ENCODE data around the gene MTHFD2.

MTHFD2 gene

GRCh38 chr2:74255660-74256213 lies 57.3 kb downstream of the MTHFD2 start:
- DNase-seq (ENCODE audit: low read depth, low spot score), result no peak
- Histone ChIP-seq H3K36me3 (ENCODE audit: insufficient read depth, low read length) (no peaks in the 10 kb centered on the region), H3K4me3 (no peak overlapping the region), H3K9me3 (ENCODE audit: low read depth, low read length) (no peaks in the 10 kb centered on the region), H3K9ac (ENCODE audit: insufficient read length) (no peak overlapping the region), H3K27ac (no peak overlapping the region)
- TF ChIP-seq POLR2AphosphoS5 (IDR thresholded peaks at IDR 0.05; ENCODE audit: borderline replicate concordance, low read depth, low read length) (no peak), FOXP2 (optimal IDR thresholded peaks at IDR 0.05; ENCODE audit: control extremely low read depth, extremely low read length, insufficient read depth) (no peak), EZH2 (IDR thresholded peaks at IDR 0.05) (no peak)

- no peaks in the 10 kb centered on the region for H3K9me3 ChIP-seq (ENCODE audit: low read depth, low read length)
- no peak overlapping the region for H3K27ac ChIP-seq
- H3K36me3 ChIP-seq (ENCODE audit: insufficient read depth, low read length), result no peaks in the 10 kb centered on the region
- no peak for DNase-seq (ENCODE audit: low read depth, low spot score)
- TF ChIP-seq FOXP2 (optimal IDR thresholded peaks at IDR 0.05; ENCODE audit: control extremely low read depth, extremely low read length, insufficient read depth) (no peak), POLR2AphosphoS5 (IDR thresholded peaks at IDR 0.05; ENCODE audit: borderline replicate concordance, low read depth, low read length) (no peak), EZH2 (IDR thresholded peaks at IDR 0.05) (no peak)
- no peak overlapping the region for H3K9ac ChIP-seq (ENCODE audit: insufficient read length)
- H3K4me3 ChIP-seq, result no peak overlapping the region
Measured at GRCh38 chr2:74259191-74259590, 60.8 kb downstream of the MTHFD2 start.

GRCh38 chr2:74259733-74260132 lies 61.3 kb downstream of the MTHFD2 start:
- no peak overlapping the region for H3K4me3 ChIP-seq
- no peak overlapping the region for H3K9ac ChIP-seq (ENCODE audit: insufficient read length)
- no peak for TF ChIP-seq FOXP2 (optimal IDR thresholded peaks at IDR 0.05; ENCODE audit: control extremely low read depth, extremely low read length, insufficient read depth)
- TF ChIP-seq EZH2 (IDR thresholded peaks at IDR 0.05), result no peak
- TF ChIP-seq POLR2AphosphoS5 (IDR thresholded peaks at IDR 0.05; ENCODE audit: borderline replicate concordance, low read depth, low read length), result no peak
- no peaks in the 10 kb centered on the region for H3K9me3 ChIP-seq (ENCODE audit: low read depth, low read length)
- no peaks in the 10 kb centered on the region for H3K36me3 ChIP-seq (ENCODE audit: insufficient read depth, low read length)
- DNase-seq (ENCODE audit: low read depth, low spot score), result no peak
- H3K27ac ChIP-seq, result no peak overlapping the region

GRCh38 chr2:74260495-74260894 lies 62.1 kb downstream of the MTHFD2 start:
- Histone ChIP-seq H3K4me3 (no peak overlapping the region), H3K36me3 (ENCODE audit: insufficient read depth, low read length) (no peaks in the 10 kb centered on the region), H3K27ac (no peak overlapping the region), H3K9ac (ENCODE audit: insufficient read length) (no peak overlapping the region), H3K9me3 (ENCODE audit: low read depth, low read length) (no peaks in the 10 kb centered on the region)
- no peak for DNase-seq (ENCODE audit: low read depth, low spot score)
- TF ChIP-seq EZH2 (IDR thresholded peaks at IDR 0.05) (no peak), POLR2AphosphoS5 (IDR thresholded peaks at IDR 0.05; ENCODE audit: borderline replicate concordance, low read depth, low read length) (no peak), FOXP2 (optimal IDR thresholded peaks at IDR 0.05; ENCODE audit: control extremely low read depth, extremely low read length, insufficient read depth) (no peak)

- Histone ChIP-seq H3K9me3 (ENCODE audit: low read depth, low read length) (no peaks in the 10 kb centered on the region), H3K4me3 (no peak overlapping the region), H3K27ac (no peak overlapping the region), H3K36me3 (ENCODE audit: insufficient read depth, low read length) (no peaks in the 10 kb centered on the region), H3K9ac (ENCODE audit: insufficient read length) (no peak overlapping the region)
- no peak for DNase-seq (ENCODE audit: low read depth, low spot score)
- TF ChIP-seq FOXP2 (optimal IDR thresholded peaks at IDR 0.05; ENCODE audit: control extremely low read depth, extremely low read length, insufficient read depth) (no peak), POLR2AphosphoS5 (IDR thresholded peaks at IDR 0.05; ENCODE audit: borderline replicate concordance, low read depth, low read length) (no peak), EZH2 (IDR thresholded peaks at IDR 0.05) (no peak)
Measured at GRCh38 chr2:74261204-74261864, 62.9 kb downstream of the MTHFD2 start.

- no peak for DNase-seq (ENCODE audit: low read depth, low spot score)
- Histone ChIP-seq H3K9me3 (ENCODE audit: low read depth, low read length) (no peaks in the 10 kb centered on the region), H3K36me3 (ENCODE audit: insufficient read depth, low read length) (no peaks in the 10 kb centered on the region), H3K27ac (no peak overlapping the region), H3K9ac (ENCODE audit: insufficient read length) (no peak overlapping the region), H3K4me3 (no peak overlapping the region)
- no peak for TF ChIP-seq POLR2AphosphoS5 (IDR thresholded peaks at IDR 0.05; ENCODE audit: borderline replicate concordance, low read depth, low read length)
- no peak for TF ChIP-seq FOXP2 (optimal IDR thresholded peaks at IDR 0.05; ENCODE audit: control extremely low read depth, extremely low read length, insufficient read depth)
- no peak for TF ChIP-seq EZH2 (IDR thresholded peaks at IDR 0.05)
Measured at GRCh38 chr2:74262681-74263080, 64.3 kb downstream of the MTHFD2 start.

GRCh38 chr2:74264281-74264680 lies 65.9 kb downstream of the MTHFD2 start:
- no peaks in the 10 kb centered on the region for H3K36me3 ChIP-seq (ENCODE audit: insufficient read depth, low read length)
- no peak for DNase-seq (ENCODE audit: low read depth, low spot score)
- no peaks in the 10 kb centered on the region for H3K9me3 ChIP-seq (ENCODE audit: low read depth, low read length)
- no peak overlapping the region for H3K9ac ChIP-seq (ENCODE audit: insufficient read length)
- TF ChIP-seq FOXP2 (optimal IDR thresholded peaks at IDR 0.05; ENCODE audit: control extremely low read depth, extremely low read length, insufficient read depth), result no peak
- TF ChIP-seq EZH2 (IDR thresholded peaks at IDR 0.05), result no peak
- no peak for TF ChIP-seq POLR2AphosphoS5 (IDR thresholded peaks at IDR 0.05; ENCODE audit: borderline replicate concordance, low read depth, low read length)
- H3K4me3 ChIP-seq, result no peak overlapping the region
- H3K27ac ChIP-seq, result no peak overlapping the region

GRCh38 chr2:74267068-74267467 lies 68.7 kb downstream of the MTHFD2 start:
- Histone ChIP-seq H3K9me3 (ENCODE audit: low read depth, low read length) (no peaks in the 10 kb centered on the region), H3K4me3 (no peak overlapping the region), H3K9ac (ENCODE audit: insufficient read length) (no peak overlapping the region), H3K27ac (no peak overlapping the region), H3K36me3 (ENCODE audit: insufficient read depth, low read length) (no peaks in the 10 kb centered on the region)
- no peak for DNase-seq (ENCODE audit: low read depth, low spot score)
- no peak for TF ChIP-seq EZH2 (IDR thresholded peaks at IDR 0.05)
- TF ChIP-seq FOXP2 (optimal IDR thresholded peaks at IDR 0.05; ENCODE audit: control extremely low read depth, extremely low read length, insufficient read depth), result no peak
- TF ChIP-seq POLR2AphosphoS5 (IDR thresholded peaks at IDR 0.05; ENCODE audit: borderline replicate concordance, low read depth, low read length), result no peak

All from SK-N-MC (cell line).